ENCODE results near the gene EMP3.
A peak's percentile ranks its signal among the peaks of the same experiment; 100 is the strongest.

EMP3 gene

DNA sequence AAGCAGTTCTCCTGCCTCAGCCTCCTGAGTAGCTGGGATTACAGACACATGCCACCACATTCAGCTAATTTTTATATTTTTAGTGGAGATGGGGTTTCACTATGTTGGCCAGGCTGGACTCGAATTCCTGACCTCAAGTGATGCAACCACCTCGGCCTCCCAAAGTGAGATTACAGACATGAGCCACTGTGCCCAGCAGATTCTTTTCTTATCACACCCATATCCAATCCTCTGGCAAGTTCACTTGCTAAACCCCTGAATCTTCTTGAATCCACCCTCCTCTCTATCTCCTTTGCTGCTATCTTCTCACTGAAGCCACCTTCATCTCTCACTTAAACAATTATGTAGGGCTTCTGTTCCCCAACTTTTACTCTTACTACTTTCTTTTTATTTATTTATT, 20.8 kb downstream of the EMP3 start:
- no peak overlapping the region for H3K4me3 ChIP-seq (ENCODE audit: low read depth, low read length)
- H3K9ac ChIP-seq (ENCODE audit: low read depth, low read length) = no peak overlapping the region
- no peaks in the 10 kb centered on the region for H3K36me3 ChIP-seq (ENCODE audit: control insufficient read depth, insufficient read depth, low read length)
- H3K9me3 ChIP-seq (ENCODE audit: control insufficient read depth, insufficient read depth, low read length) = no peaks in the 10 kb centered on the region
- no peaks in the 10 kb centered on the region for H3K27me3 ChIP-seq (ENCODE audit: control insufficient read depth, insufficient read depth, low read length)
- H3K27ac ChIP-seq (ENCODE audit: low read depth, low read length) = no peak overlapping the region
- H3K4me1 ChIP-seq (ENCODE audit: control insufficient read depth, insufficient read depth, low read length) = no peaks in the 10 kb centered on the region

DNA sequence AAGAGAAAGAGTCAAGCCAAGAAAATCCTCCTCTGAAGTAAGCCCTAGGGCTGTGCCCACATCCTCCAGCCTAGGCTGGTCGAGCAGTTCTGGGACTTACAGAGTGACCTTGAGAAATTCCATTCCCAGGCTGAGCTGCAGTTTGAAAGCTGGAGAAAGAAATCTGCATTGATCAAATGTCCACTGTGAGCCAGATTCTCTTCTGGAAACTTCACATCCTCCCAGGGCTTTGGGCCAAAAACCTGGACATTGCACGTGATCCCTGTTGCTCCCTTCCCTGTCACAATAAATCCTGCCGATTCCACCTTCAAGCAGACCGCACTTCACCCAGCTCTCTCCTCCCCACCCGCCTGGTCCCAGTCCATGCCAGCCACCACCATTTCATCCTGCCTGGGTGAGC, 22.7 kb downstream of the EMP3 start:
- no peaks in the 10 kb centered on the region for H3K4me1 ChIP-seq (ENCODE audit: control insufficient read depth, insufficient read depth, low read length)
- H3K36me3 ChIP-seq (ENCODE audit: control insufficient read depth, insufficient read depth, low read length) = no peaks in the 10 kb centered on the region
- H3K4me3 ChIP-seq (ENCODE audit: low read depth, low read length) = no peak overlapping the region
- no peaks in the 10 kb centered on the region for H3K9me3 ChIP-seq (ENCODE audit: control insufficient read depth, insufficient read depth, low read length)
- no peaks in the 10 kb centered on the region for H3K27me3 ChIP-seq (ENCODE audit: control insufficient read depth, insufficient read depth, low read length)
- H3K9ac ChIP-seq (ENCODE audit: low read depth, low read length) = no peak overlapping the region
- H3K27ac ChIP-seq (ENCODE audit: low read depth, low read length) = no peak overlapping the region

DNA sequence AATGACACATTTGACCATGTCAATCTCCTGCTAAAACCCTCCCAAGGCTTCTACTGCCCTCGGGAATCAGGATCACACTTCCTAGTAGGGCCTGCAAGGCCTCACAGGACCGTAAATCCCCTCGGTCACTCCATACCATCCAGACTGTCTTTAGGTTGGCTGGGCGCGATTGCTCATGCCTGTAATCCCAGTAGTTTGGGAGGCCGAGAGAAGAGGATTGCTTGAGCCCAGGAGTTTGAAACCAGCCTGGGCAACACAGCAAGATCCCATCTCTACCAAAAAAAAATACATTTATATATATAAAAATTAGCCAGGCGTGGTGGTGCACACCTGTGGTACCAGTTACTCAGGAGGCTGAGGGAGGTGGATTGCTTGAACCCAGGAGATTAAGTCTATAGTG, 23.4 kb downstream of the EMP3 start:
- Histone ChIP-seq H3K27me3 (ENCODE audit: control insufficient read depth, insufficient read depth, low read length) (no peaks in the 10 kb centered on the region), H3K27ac (ENCODE audit: low read depth, low read length) (no peak overlapping the region), H3K9ac (ENCODE audit: low read depth, low read length) (no peak overlapping the region), H3K4me1 (ENCODE audit: control insufficient read depth, insufficient read depth, low read length) (no peaks in the 10 kb centered on the region), H3K4me3 (ENCODE audit: low read depth, low read length) (no peak overlapping the region), H3K36me3 (ENCODE audit: control insufficient read depth, insufficient read depth, low read length) (no peaks in the 10 kb centered on the region), H3K9me3 (ENCODE audit: control insufficient read depth, insufficient read depth, low read length) (no peaks in the 10 kb centered on the region)

DNA sequence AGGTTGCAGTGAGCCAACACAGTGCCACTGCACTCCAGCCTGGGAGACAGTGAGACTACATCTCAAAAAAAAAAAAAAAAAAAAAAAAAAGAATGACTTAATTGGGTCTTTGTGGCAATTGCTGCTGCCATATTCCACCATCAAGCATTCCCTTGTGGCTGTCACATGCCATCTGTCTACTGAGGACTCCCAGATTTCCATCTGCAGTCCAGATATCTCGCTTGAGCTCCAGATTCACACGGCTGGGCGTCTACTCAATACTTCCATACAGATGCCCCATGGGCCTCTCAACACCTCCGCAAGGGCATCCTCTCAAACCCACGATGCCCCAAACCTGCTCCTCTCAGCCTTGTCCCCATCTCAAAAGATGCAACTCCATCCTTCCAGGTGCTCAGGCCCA, 25.5 kb downstream of the EMP3 start:
- Histone ChIP-seq H3K4me3 (ENCODE audit: low read depth, low read length) (no peak overlapping the region), H3K27ac (ENCODE audit: low read depth, low read length) (no peak overlapping the region), H3K9ac (ENCODE audit: low read depth, low read length) (no peak overlapping the region), H3K27me3 (ENCODE audit: control insufficient read depth, insufficient read depth, low read length) (no peaks in the 10 kb centered on the region), H3K36me3 (ENCODE audit: control insufficient read depth, insufficient read depth, low read length) (no peaks in the 10 kb centered on the region), H3K9me3 (ENCODE audit: control insufficient read depth, insufficient read depth, low read length) (no peaks in the 10 kb centered on the region), H3K4me1 (ENCODE audit: control insufficient read depth, insufficient read depth, low read length) (0 out of 2 replicates have a peak, but pooled peaks cover 3% of the 10 kb centered on the region)

DNA sequence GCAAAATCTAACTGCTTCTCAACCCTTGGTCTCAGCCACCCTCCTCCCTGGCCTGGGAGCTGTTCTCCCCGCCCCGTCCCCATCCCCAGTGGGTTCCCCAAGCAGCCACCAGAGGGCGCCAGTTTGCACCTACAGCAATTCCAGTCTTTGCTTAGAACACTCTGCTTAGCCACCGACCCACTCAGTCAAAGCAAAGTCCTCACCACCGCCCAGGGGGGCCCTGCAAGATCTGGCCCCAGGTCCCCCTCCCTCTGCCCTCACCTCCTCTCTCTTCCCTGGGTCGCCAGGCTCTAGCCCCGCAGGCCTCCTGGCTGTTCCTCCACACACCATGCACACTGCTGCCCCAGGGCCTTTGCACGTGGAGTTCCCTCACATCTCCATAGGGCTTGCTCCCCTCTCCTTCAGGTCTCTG, 26.0 kb downstream of the EMP3 start:
- H3K27ac ChIP-seq (ENCODE audit: low read depth, low read length) = no peak overlapping the region
- H3K4me3 ChIP-seq (ENCODE audit: low read depth, low read length) = no peak overlapping the region
- no peaks in the 10 kb centered on the region for H3K36me3 ChIP-seq (ENCODE audit: control insufficient read depth, insufficient read depth, low read length)
- H3K27me3 ChIP-seq (ENCODE audit: control insufficient read depth, insufficient read depth, low read length) = no peaks in the 10 kb centered on the region
- H3K4me1 ChIP-seq (ENCODE audit: control insufficient read depth, insufficient read depth, low read length) = 0 out of 2 replicates have a peak, but pooled peaks cover 3% of the 10 kb centered on the region
- no peak overlapping the region for H3K9ac ChIP-seq (ENCODE audit: low read depth, low read length)
- H3K9me3 ChIP-seq (ENCODE audit: control insufficient read depth, insufficient read depth, low read length) = no peaks in the 10 kb centered on the region

- H3K27ac ChIP-seq (ENCODE audit: low read depth, low read length) = no peak overlapping the region
- no peaks in the 10 kb centered on the region for H3K36me3 ChIP-seq (ENCODE audit: control insufficient read depth, insufficient read depth, low read length)
- no peak overlapping the region for H3K4me3 ChIP-seq (ENCODE audit: low read depth, low read length)
- 0 out of 2 replicates have a peak, but pooled peaks cover 3% of the 10 kb centered on the region for H3K4me1 ChIP-seq (ENCODE audit: control insufficient read depth, insufficient read depth, low read length)
- H3K27me3 ChIP-seq (ENCODE audit: control insufficient read depth, insufficient read depth, low read length) = no peaks in the 10 kb centered on the region
- no peak overlapping the region for H3K9ac ChIP-seq (ENCODE audit: low read depth, low read length)
- no peaks in the 10 kb centered on the region for H3K9me3 ChIP-seq (ENCODE audit: control insufficient read depth, insufficient read depth, low read length)
Observed at GRCh38 chr19:48353677-48354076, 28.3 kb downstream of the EMP3 start.

DNA sequence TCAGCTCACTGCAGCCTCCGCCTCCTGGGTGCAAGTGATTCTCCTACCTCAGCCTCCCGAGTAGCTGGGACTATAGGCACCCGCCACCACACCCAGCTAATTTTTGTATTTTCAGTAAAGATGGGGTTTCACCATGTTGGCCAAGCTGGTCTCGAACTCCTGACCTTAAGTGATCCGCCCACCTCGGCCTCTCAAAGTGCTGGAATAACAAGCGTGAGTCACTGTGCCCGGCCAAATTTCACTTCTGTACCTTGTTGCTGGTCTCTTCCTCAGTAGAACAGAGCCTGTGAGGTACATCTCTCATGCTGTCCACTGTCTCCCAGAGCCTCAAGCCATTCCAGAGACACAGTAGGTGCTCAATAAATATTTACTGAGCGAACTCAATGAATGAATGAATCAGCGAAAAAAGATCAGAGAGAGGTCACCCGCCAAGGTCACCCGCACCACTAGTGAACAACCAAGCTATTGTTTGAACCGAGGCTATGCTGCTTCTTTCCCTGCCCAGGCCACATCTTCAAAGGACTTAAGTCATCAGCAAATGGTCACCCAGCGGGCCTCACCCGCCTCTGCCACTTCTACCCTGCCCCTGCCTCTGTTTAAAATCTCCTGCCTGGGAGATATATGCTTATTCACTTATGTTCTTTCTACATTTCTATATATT, 29.1 kb downstream of the EMP3 start:
- no peaks in the 10 kb centered on the region for H3K27me3 ChIP-seq (ENCODE audit: control insufficient read depth, insufficient read depth, low read length)
- H3K9ac ChIP-seq (ENCODE audit: low read depth, low read length) = no peak overlapping the region
- no peak overlapping the region for H3K27ac ChIP-seq (ENCODE audit: low read depth, low read length)
- H3K4me3 ChIP-seq (ENCODE audit: low read depth, low read length) = no peak overlapping the region
- H3K4me1 ChIP-seq (ENCODE audit: control insufficient read depth, insufficient read depth, low read length) = 0 out of 2 replicates have a peak, but pooled peaks cover 3% of the 10 kb centered on the region
- H3K9me3 ChIP-seq (ENCODE audit: control insufficient read depth, insufficient read depth, low read length) = no peaks in the 10 kb centered on the region
- no peaks in the 10 kb centered on the region for H3K36me3 ChIP-seq (ENCODE audit: control insufficient read depth, insufficient read depth, low read length)

DNA sequence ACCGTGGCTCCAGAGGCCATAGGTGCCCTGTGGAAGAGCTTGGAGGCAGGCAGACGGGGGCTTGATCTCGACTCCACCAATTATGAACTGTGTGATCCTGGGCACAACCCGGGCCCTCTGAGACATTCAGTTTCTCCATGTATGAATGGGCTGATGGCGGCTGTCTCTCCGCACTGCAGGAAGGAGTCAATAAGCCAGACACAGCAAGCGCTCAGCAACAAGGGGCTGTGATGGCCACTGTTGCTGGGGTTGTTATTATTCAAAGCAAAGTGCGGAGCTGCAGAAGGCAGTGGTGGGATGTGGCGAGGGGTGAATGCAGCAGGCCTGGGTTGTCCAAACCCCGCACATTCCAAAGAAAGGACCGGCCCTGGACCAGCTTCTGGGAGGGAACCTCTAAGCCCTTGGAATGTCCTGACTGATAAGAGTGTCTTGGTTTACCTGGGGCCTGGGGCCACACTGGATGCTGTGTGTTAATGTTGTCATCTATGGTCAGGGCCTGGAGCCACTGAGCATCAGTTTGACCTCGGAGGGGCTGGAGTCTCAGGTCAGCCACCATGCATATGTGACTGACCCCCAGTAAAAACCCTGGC, 30.1 kb downstream of the EMP3 start:
- Histone ChIP-seq H3K36me3 (ENCODE audit: control insufficient read depth, insufficient read depth, low read length) (no peaks in the 10 kb centered on the region), H3K9me3 (ENCODE audit: control insufficient read depth, insufficient read depth, low read length) (no peaks in the 10 kb centered on the region), H3K27ac (ENCODE audit: low read depth, low read length) (peak overlapping the region; percentile 12), H3K4me3 (ENCODE audit: low read depth, low read length) (no peak overlapping the region), H3K9ac (ENCODE audit: low read depth, low read length) (no peak overlapping the region), H3K4me1 (ENCODE audit: control insufficient read depth, insufficient read depth, low read length) (0 out of 2 replicates have a peak, but pooled peaks cover 3% of the 10 kb centered on the region), H3K27me3 (ENCODE audit: control insufficient read depth, insufficient read depth, low read length) (no peaks in the 10 kb centered on the region)

DNA sequence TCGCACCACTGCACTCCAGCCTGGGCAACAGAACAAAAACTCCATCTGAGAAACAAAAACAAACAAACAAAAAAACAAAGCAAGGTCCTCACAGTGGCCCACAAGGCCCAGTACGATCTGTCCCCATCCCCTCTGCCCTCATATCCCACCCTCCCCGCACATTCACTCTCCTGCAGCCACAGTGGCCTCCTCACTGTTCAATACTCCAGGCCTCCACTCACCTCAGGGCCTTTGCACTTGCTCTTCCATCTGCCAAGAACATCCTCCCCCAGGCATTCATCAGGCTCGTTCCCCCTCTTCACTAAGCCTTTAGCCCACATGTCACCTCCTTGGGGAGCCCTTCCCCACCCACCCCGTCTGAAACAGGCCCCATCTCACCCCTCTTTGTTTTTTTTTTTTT, 33.8 kb downstream of the EMP3 start:
- H3K27ac ChIP-seq (ENCODE audit: low read depth, low read length) = no peak overlapping the region
- no peak overlapping the region for H3K9ac ChIP-seq (ENCODE audit: low read depth, low read length)
- H3K4me3 ChIP-seq (ENCODE audit: low read depth, low read length) = no peak overlapping the region
- no peaks in the 10 kb centered on the region for H3K27me3 ChIP-seq (ENCODE audit: control insufficient read depth, insufficient read depth, low read length)
- no peaks in the 10 kb centered on the region for H3K9me3 ChIP-seq (ENCODE audit: control insufficient read depth, insufficient read depth, low read length)
- peaks cover 3% of the 10 kb centered on the region; the same call in 1 of the 2 replicates for H3K36me3 ChIP-seq (ENCODE audit: control insufficient read depth, insufficient read depth, low read length)
- peaks cover 7% of the 10 kb centered on the region; the same call in 1 of the 2 replicates for H3K4me1 ChIP-seq (ENCODE audit: control insufficient read depth, insufficient read depth, low read length)

DNA sequence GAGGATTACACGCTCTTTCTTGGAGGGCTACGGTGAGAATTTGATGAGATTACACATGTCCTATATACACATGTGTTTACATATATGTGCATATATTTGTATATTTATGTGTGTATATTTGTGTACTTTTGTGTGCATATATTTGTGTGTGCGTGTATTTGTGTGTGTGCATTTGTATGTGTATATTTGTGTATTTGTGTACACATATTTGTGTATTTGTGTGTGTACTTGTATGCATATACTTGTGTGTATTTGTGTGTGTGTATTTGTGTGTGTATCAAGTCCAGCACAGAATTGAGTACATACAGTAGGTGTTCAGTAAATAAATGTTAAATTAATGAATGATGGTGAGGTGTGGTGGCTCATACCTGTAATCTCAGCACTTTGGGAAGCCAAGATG, 36.6 kb downstream of the EMP3 start:
- Histone ChIP-seq H3K27ac (ENCODE audit: low read depth, low read length) (no peak overlapping the region), H3K36me3 (ENCODE audit: control insufficient read depth, insufficient read depth, low read length) (peaks cover 3% of the 10 kb centered on the region; the same call in 1 of the 2 replicates), H3K9me3 (ENCODE audit: control insufficient read depth, insufficient read depth, low read length) (no peaks in the 10 kb centered on the region), H3K9ac (ENCODE audit: low read depth, low read length) (no peak overlapping the region), H3K27me3 (ENCODE audit: control insufficient read depth, insufficient read depth, low read length) (no peaks in the 10 kb centered on the region), H3K4me3 (ENCODE audit: low read depth, low read length) (no peak overlapping the region), H3K4me1 (ENCODE audit: control insufficient read depth, insufficient read depth, low read length) (peaks cover 6% of the 10 kb centered on the region)

DNA sequence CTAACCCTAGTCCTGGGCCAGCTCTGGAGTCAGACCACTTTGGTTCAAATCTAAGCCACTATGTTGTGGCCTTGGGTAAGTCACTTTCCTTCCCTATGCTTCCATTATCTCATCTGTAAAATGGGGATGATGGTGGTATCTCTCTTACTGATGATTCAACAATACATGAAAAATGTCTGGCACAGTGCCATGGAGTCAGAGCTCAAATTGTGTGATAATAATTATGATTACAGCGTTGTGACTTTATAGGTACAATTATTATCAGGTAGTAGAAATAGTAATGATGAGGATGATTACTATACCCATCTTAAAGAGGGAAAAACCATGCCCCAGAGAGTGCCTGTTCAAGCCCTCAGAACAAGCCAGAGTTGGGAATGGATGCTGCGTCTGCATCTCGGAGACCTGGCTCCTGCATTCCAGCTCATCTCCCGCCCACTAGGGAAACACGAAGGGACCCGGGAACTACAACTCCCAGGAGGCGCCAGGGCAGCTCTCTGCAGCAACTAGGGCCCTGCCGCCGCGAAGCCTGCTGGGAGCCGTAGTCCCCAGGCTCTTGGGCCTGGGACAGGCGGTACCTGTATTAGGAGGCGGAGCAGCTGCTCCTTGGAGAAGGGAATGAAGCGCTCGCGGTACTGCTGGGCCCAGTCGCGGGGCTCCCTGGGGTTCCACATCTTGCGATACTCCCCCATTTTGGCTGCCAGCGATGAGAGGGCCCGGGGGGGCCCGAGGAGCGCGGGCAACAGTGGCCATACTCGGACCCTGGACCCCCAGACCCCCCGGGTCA, 37.6 kb downstream of the EMP3 start:
- H3K36me3 ChIP-seq (ENCODE audit: control insufficient read depth, insufficient read depth, low read length) = peaks cover 3% of the 10 kb centered on the region; the same call in 1 of the 2 replicates
- H3K27ac ChIP-seq (ENCODE audit: low read depth, low read length) = peak overlapping the region; percentile 87
- H3K27me3 ChIP-seq (ENCODE audit: control insufficient read depth, insufficient read depth, low read length) = no peaks in the 10 kb centered on the region
- peaks cover 6% of the 10 kb centered on the region for H3K4me1 ChIP-seq (ENCODE audit: control insufficient read depth, insufficient read depth, low read length)
- peak overlapping the region; percentile 67 for H3K9ac ChIP-seq (ENCODE audit: low read depth, low read length)
- no peaks in the 10 kb centered on the region for H3K9me3 ChIP-seq (ENCODE audit: control insufficient read depth, insufficient read depth, low read length)
- peak overlapping the region; percentile 69 for H3K4me3 ChIP-seq (ENCODE audit: low read depth, low read length)
